ENCODE results near the gene PSMD11. TPM values are rescaled to one million over a fixed set of nuclear protein-coding genes. Genes with fewer than 3 reads are reported as not detected.

Gene PSMD11
- total RNA-seq, 1 donor from 2014 or later: 107 TPM

DNA sequence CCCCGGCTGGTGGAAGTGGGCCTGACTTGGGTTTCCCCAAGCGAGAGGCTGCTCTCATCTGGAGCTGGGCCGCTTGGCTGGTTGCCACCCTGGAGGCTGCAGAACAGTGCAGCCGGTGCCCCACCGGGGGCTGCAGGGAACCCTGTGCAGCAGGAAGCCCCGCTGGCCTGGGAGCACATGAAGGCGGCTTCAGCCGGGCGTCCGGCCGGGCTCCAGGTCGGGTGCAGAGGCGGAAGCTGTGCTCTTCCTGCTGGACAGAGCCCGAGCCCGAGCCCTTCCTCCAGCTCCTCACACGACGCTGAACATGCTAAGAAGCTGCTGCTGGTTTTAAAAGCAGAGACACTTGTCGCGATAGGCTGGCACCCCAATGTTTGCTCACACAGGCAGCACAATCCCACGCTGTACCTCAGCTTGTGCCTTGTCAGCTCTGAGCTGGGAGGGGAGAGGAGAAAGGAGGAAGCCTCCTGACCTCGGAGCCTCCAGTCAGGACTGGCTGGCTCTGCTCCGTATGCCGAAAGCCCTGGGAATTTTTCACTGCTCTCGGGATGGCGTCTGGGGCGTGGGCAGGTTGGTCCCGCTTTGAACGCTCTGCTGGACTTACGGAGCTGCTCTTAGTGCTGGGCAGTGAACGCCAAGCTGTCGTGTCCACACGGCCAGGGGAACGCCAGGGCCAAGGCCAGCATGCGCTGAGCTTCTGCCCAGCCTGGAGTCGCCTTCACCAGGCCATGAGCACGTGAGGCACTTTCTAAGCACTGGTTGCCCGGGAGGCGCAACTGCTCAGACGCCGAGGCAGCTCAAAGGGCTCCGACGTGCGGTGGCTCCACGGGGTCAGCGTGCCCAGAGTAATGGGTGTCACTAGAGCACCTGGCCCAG is 51.3 kb downstream of the PSMD11 start:
- Histone ChIP-seq H3K4me3 (ENCODE audit: low read depth, low read length) (no peak overlapping the region), H3K36me3 (ENCODE audit: control insufficient read depth, insufficient read depth, low read length) (no peaks in the 10 kb centered on the region), H3K27me3 (ENCODE audit: control insufficient read depth, insufficient read depth, low read length) (no peaks in the 10 kb centered on the region)
- TF ChIP-seq, protein P1, sequence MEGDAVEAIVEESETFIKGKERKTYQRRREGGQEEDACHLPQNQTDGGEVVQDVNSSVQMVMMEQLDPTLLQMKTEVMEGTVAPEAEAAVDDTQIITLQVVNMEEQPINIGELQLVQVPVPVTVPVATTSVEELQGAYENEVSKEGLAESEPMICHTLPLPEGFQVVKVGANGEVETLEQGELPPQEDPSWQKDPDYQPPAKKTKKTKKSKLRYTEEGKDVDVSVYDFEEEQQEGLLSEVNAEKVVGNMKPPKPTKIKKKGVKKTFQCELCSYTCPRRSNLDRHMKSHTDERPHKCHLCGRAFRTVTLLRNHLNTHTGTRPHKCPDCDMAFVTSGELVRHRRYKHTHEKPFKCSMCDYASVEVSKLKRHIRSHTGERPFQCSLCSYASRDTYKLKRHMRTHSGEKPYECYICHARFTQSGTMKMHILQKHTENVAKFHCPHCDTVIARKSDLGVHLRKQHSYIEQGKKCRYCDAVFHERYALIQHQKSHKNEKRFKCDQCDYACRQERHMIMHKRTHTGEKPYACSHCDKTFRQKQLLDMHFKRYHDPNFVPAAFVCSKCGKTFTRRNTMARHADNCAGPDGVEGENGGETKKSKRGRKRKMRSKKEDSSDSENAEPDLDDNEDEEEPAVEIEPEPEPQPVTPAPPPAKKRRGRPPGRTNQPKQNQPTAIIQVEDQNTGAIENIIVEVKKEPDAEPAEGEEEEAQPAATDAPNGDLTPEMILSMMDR (IDR thresholded peaks at IDR 0.05; ENCODE audit: insufficient read depth, low read length, poor library complexity, severe bottlenecking): no peak
- no peak for DNase-seq (ENCODE audit: low read depth)

- no peaks in the 10 kb centered on the region for H3K36me3 ChIP-seq (ENCODE audit: control insufficient read depth, insufficient read depth, low read length)
- TF ChIP-seq, protein P1 (IDR thresholded peaks at IDR 0.05; ENCODE audit: insufficient read depth, low read length, poor library complexity, severe bottlenecking): no peak
- DNase-seq (ENCODE audit: low read depth): no peak
- no peaks in the 10 kb centered on the region for H3K27me3 ChIP-seq (ENCODE audit: control insufficient read depth, insufficient read depth, low read length)
- H3K4me3 ChIP-seq (ENCODE audit: low read depth, low read length): no peak overlapping the region
Measured at GRCh38 chr17:32496395-32497073, 52.2 kb downstream of the PSMD11 start.

DNA sequence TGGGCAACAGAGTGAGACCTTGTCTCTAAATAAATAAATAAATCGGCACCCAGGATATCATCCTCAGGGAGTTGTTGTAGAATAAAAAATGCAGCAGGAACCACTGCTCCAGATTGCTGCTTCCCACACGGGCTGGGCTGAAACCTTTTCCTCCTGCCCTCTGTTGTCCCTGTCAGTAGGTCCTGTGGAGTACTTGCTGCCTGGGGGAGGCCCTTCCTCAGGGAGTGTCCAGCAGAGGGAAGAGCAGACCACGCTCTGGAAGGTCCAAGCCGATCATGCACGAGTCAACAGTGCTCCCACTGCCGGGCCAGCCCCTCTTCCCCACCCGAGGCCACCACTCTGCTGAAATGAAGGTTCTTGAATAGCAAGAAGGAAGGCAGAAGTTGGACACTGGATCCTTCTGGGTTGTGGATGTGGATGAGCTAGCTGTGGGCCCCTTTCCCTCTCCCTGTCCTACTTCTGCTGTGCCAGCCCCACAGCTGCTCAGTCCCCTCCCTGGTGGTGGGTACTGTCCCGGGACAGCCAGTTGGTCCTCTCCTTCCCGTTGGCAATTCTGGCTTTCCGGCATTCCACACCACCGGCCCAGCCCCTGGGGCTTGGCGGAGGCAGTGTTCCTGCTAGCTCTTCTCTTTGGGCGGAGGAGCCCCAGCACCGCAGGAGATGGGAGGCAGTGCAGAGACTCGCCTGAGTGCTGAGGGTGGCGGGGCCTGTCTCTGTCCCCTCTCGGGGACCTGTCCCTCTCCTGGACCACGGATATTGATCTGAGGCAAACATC is 53.3 kb downstream of the PSMD11 start:
- no peaks in the 10 kb centered on the region for H3K36me3 ChIP-seq (ENCODE audit: control insufficient read depth, insufficient read depth, low read length)
- DNase-seq (ENCODE audit: low read depth): no peak
- H3K27me3 ChIP-seq (ENCODE audit: control insufficient read depth, insufficient read depth, low read length): no peaks in the 10 kb centered on the region
- TF ChIP-seq, protein P1 (IDR thresholded peaks at IDR 0.05; ENCODE audit: insufficient read depth, low read length, poor library complexity, severe bottlenecking): peak; percentile 5
- H3K4me3 ChIP-seq (ENCODE audit: low read depth, low read length): no peak overlapping the region

- DNase-seq (ENCODE audit: low read depth): no peak
- TF ChIP-seq, protein P1 (IDR thresholded peaks at IDR 0.05; ENCODE audit: insufficient read depth, low read length, poor library complexity, severe bottlenecking): no peak
- no peaks in the 10 kb centered on the region for H3K36me3 ChIP-seq (ENCODE audit: control insufficient read depth, insufficient read depth, low read length)
- no peak overlapping the region for H3K4me3 ChIP-seq (ENCODE audit: low read depth, low read length)
- H3K27me3 ChIP-seq (ENCODE audit: control insufficient read depth, insufficient read depth, low read length): no peaks in the 10 kb centered on the region
Measured at GRCh38 chr17:32498391-32498790, 54.1 kb downstream of the PSMD11 start.

DNA sequence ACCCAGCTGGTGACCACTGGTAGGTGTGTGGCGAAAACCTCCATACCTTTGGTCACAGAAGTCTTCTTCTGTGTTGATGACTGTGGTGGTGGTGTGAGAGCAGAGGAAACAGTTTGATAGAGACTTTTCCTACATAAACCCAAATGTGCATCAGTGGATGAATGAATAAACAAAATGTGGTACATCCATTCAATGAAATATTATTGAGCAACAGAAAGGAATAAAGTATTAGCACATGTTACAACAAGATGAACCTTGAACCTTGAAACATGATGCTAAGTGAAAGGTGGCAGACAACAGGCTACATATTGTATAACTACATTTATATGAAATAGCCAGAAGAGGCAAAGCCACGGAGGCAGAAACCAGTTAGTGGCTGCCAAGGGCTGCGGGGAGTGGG is 57.7 kb downstream of the PSMD11 start:
- no peak for DNase-seq (ENCODE audit: low read depth)
- TF ChIP-seq, protein P1 (IDR thresholded peaks at IDR 0.05; ENCODE audit: insufficient read depth, low read length, poor library complexity, severe bottlenecking): no peak
- no peaks in the 10 kb centered on the region for H3K27me3 ChIP-seq (ENCODE audit: control insufficient read depth, insufficient read depth, low read length)
- H3K36me3 ChIP-seq (ENCODE audit: control insufficient read depth, insufficient read depth, low read length): no peaks in the 10 kb centered on the region
- H3K4me3 ChIP-seq (ENCODE audit: low read depth, low read length): no peak overlapping the region
